Ectodermal cell (in vitro differentiated cells): Measurements from ENCODE around the gene GJA5.
"Not testable (repeated sequence)": the region's sequence is repeated elsewhere in the genome, so short reads cannot be mapped to it uniquely, and the experiment has no call there.

Experiments
- H3K27ac ChIP-seq: 2 replicates; pipeline ENCODE4 v1.7.0; 2013; ENCODE audit warnings: mild to moderate bottlenecking, low read depth, low read length; ENCODE audit not compliant: insufficient read depth, poor library complexity, severe bottlenecking
- H3K27me3 ChIP-seq: 2 replicates; pipeline ENCODE4 v1.7.0; 2013; ENCODE audit warnings: mild to moderate bottlenecking, low read length; ENCODE audit not compliant: insufficient read depth, control insufficient read depth, poor library complexity, severe bottlenecking
- H3K36me3 ChIP-seq: one replicate; pipeline ENCODE4 v1.7.0; 2013; ENCODE audit warnings: low read length; ENCODE audit not compliant: control insufficient read depth, insufficient read depth
- H3K4me1 ChIP-seq: one replicate; pipeline ENCODE4 v1.7.0; 2013; ENCODE audit warnings: low read length; ENCODE audit not compliant: control insufficient read depth, insufficient read depth
- H3K4me3 ChIP-seq: 2 replicates; pipeline ENCODE4 v1.7.0; 2013; ENCODE audit warnings: low read depth, low read length, control low read depth; ENCODE audit not compliant: insufficient read depth
- H3K9me3 ChIP-seq: 2 replicates; pipeline ENCODE4 v1.7.0; 2013; ENCODE audit warnings: mild to moderate bottlenecking, low read length, moderate library complexity; ENCODE audit not compliant: control insufficient read depth
- WGBS, 2 experiments: methylation state at CpG; one replicate each; pipeline ENCODE4 v1.1.7; 2013; ENCODE audit warnings: missing lambda C conversion rate in 2 of 2; 5-methylcytosine and 5-hydroxymethylcytosine counted together

Gene GJA5

GRCh38 chr1:147735423-147735822 lies 25.0 kb downstream of the GJA5 start:
- no peak overlapping the region for H3K4me3 ChIP-seq
- WGBS, 2 experiments: 100% methylated on average over 1 of the region's 1 CpG
- H3K27ac ChIP-seq: no peak overlapping the region
- H3K4me1 ChIP-seq: no peaks in the 10 kb centered on the region
- H3K9me3 ChIP-seq: no peaks in the 10 kb centered on the region
- no peaks in the 10 kb centered on the region for H3K27me3 ChIP-seq
- no peaks in the 10 kb centered on the region for H3K36me3 ChIP-seq

- H3K4me1 ChIP-seq, H3K27ac ChIP-seq, H3K9me3 ChIP-seq, H3K27me3 ChIP-seq, H3K36me3 ChIP-seq, H3K4me3 ChIP-seq: not testable (repeated sequence)
- 69 to 83% methylated on average over 4 of the region's 4 CpGs for WGBS, 2 experiments
Observed at GRCh38 chr1:147734291-147734841, 26.0 kb downstream of the GJA5 start.

- H3K27ac ChIP-seq: no peak overlapping the region
- no peaks in the 10 kb centered on the region for H3K27me3 ChIP-seq
- no peaks in the 10 kb centered on the region for H3K9me3 ChIP-seq
- H3K4me1 ChIP-seq: no peaks in the 10 kb centered on the region
- WGBS, 2 experiments: 86 to 100% methylated on average over 1 to 2 of the region's 2 CpGs
- H3K36me3 ChIP-seq: no peaks in the 10 kb centered on the region
- H3K4me3 ChIP-seq: no peak overlapping the region
Observed at GRCh38 chr1:147729315-147729714, 31.1 kb downstream of the GJA5 start.

- WGBS, 2 experiments: 11 to 16% methylated on average over 2 of the region's 2 CpGs
- Histone ChIP-seq H3K36me3 (no peaks in the 10 kb centered on the region), H3K4me1 (no peaks in the 10 kb centered on the region), H3K27me3 (no peaks in the 10 kb centered on the region), H3K27ac (no peak overlapping the region), H3K9me3 (no peaks in the 10 kb centered on the region), H3K4me3 (no peak overlapping the region)
Observed at GRCh38 chr1:147726168-147726567, 34.2 kb downstream of the GJA5 start.

- Histone ChIP-seq H3K4me3 (no peak overlapping the region), H3K9me3 (no peaks in the 10 kb centered on the region), H3K4me1 (no peaks in the 10 kb centered on the region), H3K27ac (no peak overlapping the region), H3K36me3 (no peaks in the 10 kb centered on the region), H3K27me3 (no peaks in the 10 kb centered on the region)
- 79 to 80% methylated on average over 3 of the region's 3 CpGs for WGBS, 2 experiments
Observed at GRCh38 chr1:147725685-147726084, 34.7 kb downstream of the GJA5 start.

- 49 to 51% methylated on average over 7 of the region's 7 CpGs for WGBS, 2 experiments
Observed at GRCh38 chr1:147723691-147724323, 36.6 kb downstream of the GJA5 start.

GRCh38 chr1:147722124-147722523 lies 38.3 kb downstream of the GJA5 start:
- Histone ChIP-seq H3K27me3 (no peaks in the 10 kb centered on the region), H3K4me3 (no peak overlapping the region), H3K4me1 (no peaks in the 10 kb centered on the region), H3K36me3 (no peaks in the 10 kb centered on the region), H3K9me3 (no peaks in the 10 kb centered on the region), H3K27ac (no peak overlapping the region)
- WGBS, 2 experiments: 87 to 88% methylated on average over 2 of the region's 2 CpGs

More at GRCh38 chr1:147723691-147724323, 36.6 kb downstream of the GJA5 start:
- H3K4me1 ChIP-seq: no peaks in the 10 kb centered on the region
- H3K27me3 ChIP-seq: no peaks in the 10 kb centered on the region
- H3K9me3 ChIP-seq: no peaks in the 10 kb centered on the region
- no peak overlapping the region for H3K27ac ChIP-seq
- H3K36me3 ChIP-seq: no peaks in the 10 kb centered on the region
- no peak overlapping the region for H3K4me3 ChIP-seq

GRCh38 chr1:147721716-147722115 lies 38.7 kb downstream of the GJA5 start:
- Histone ChIP-seq H3K36me3 (no peaks in the 10 kb centered on the region), H3K9me3 (no peaks in the 10 kb centered on the region), H3K4me1 (no peaks in the 10 kb centered on the region), H3K27ac (no peak overlapping the region), H3K27me3 (no peaks in the 10 kb centered on the region), H3K4me3 (no peak overlapping the region)
- WGBS, 2 experiments: 60 to 74% methylated on average over 1 of the region's 1 CpG

GRCh38 chr1:147720557-147720956 lies 39.8 kb downstream of the GJA5 start:
- H3K27ac ChIP-seq: no peak overlapping the region
- H3K4me1 ChIP-seq: no peaks in the 10 kb centered on the region
- no peak overlapping the region for H3K4me3 ChIP-seq
- no peaks in the 10 kb centered on the region for H3K27me3 ChIP-seq
- H3K9me3 ChIP-seq: no peaks in the 10 kb centered on the region
- WGBS, 2 experiments: 92% methylated on average over 4 of the region's 4 CpGs
- H3K36me3 ChIP-seq: no peaks in the 10 kb centered on the region

GRCh38 chr1:147719711-147720225 lies 40.6 kb downstream of the GJA5 start:
- Histone ChIP-seq H3K36me3 (no peaks in the 10 kb centered on the region), H3K4me3 (no peak overlapping the region), H3K9me3 (no peaks in the 10 kb centered on the region), H3K4me1 (no peaks in the 10 kb centered on the region), H3K27me3 (no peaks in the 10 kb centered on the region), H3K27ac (no peak overlapping the region)
- WGBS, 2 experiments: 87 to 88% methylated on average over 6 to 7 of the region's 7 CpGs
